GM12873 (cell line): ENCODE data around the gene MTG1.

ENCODE experiments used
- CTCF ChIP-seq: IDR thresholded peaks from 2 replicates; pipeline ENCODE4 v1.5.1; 2012; ENCODE audit warnings: low read depth, mild to moderate bottlenecking, moderate library complexity, low read length, control low read depth; ENCODE audit not compliant: insufficient read depth; ENCODE audit errors: missing control alignments

The MTG1 gene

DNA sequence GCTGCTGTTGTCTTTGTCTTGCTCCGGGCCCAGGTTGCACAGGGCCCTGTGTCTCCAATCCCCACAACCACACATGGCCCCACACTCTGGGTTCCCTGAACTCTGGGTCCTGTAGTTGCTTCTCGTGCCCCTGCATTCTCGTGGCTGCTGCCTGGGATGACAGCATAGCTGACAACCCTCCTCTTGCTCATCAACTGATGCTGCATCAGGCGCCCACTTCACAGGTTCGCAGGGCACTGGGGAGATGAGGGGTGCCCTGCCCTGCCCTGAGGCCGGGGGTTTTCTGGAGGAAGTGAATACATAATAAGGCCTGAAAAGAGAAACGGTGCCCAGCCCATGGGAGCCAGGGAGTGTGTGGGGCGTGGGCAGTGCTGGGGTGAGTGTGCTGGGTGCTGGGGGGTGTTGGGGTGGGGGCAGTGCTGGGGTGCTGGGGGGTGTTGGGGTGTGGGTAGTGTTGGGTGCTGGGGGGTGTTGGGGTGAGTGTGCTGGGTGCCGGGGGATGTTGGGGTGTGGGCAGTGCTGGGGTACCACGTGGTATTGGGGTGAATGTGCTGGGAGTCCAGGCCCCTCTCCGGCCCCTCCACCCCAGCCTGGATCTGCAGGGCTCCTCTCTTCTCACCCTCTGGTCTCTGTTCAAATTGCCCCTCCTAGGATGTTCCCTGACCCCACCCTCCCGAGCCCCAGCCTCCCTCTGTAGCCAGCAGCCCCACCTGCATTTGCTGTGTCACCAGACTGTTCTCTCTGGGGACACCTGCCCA is 2.0 kb upstream of the MTG1 start:
- no peak for TF ChIP-seq CTCF

DNA sequence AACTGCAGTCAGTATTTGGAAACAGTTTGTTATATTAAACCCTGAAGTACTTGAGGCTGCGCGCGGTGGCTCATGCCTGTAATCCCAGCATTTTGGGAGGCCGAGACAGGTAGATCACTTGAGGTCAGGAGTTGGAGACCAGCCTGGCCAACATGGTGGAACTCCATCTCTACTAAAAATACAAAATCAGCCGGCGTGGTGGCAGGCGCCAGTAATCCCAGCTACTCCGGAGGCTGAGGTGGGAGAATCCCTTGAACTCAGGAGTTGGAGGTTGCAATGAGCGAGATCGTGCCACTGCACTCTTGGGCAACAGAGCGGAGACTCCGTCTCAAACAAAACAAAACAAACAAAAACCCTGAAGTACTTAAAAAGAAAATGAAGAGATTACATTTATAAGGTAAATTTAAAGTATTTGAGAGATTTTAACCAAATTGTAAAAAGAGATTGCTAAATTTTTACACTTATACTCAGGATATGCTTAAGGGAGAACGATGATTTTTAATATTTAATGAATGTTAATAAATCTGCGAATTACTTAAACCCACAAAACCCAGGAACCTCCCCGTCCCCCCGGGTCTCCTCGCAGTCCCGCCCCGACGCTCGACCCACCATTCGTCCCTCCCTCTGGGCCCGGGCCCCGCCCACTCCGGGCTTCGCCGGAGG is 425 bp upstream of the MTG1 start:
- TF ChIP-seq CTCF: no peak

DNA sequence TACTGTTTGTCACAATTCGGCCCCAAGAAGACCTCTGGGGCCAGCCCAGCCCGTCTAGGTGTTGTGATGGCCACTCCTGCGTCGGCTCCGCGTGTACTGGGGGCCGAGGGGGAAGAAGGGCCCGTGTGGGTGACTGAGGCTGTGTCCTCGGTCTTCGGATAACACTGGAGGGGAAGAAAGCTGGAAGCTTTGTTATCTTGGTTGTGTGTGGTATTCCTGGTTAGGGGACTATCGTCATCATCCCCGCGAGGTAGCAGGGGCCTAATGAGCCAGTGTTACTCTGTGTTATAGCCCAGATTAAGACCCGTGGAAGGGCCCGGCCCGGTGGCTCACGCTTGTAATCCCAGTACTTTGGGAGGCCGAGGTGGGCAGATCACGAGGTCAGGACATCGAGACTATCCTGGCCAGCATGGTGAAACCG is 854 bp downstream of the MTG1 start:
- no peak for TF ChIP-seq CTCF

- no peak for TF ChIP-seq CTCF
These were observed 2.2 kb downstream of the MTG1 start for GRCh38 chr10:133396035-133396624.

DNA sequence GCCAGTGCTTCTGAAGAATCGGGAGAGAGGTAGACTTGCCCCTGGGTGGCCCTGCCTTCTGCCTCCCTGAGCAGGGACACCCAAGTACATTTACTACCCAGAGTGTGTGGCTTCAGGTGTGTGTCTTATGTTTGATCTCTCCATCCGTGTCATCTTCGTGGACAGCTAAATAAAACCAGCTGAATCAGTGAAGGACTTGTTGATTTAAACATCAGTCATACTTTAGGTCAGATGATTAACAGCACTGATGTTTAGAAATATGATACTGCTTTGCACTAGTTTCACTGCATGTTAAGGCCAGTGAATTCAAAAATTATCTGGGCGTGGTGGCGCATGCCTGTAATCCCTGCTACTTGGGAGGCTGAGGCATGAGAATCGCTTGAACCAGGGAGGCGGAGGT is 4.0 kb downstream of the MTG1 start:
- TF ChIP-seq CTCF: no peak

DNA sequence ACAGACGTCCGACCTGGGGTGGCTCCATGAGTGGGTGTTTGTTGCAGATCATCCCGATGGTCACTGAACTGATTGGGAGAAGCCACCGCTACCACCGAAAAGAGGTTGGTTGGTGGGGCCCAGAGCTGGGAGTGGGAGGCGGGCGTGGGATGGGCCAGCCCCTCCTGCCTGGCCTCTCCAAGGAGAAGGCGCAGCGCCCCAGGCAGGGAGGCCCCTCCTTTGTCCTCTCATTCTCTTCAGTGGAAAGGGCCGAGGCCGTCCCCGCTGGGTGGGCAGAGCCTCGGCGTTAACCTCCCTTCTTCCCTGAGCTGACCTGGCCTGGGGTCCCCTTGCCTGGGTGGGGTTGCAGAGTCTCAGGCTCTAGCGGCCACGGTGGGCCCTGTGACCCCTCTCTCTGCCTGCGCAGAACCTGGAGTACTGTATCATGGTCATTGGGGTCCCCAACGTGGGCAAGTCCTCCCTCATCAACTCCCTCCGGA is 5.2 kb downstream of the MTG1 start:
- no peak for TF ChIP-seq CTCF

GRCh38 chr10:133400624-133401424 is 6.9 kb downstream of the MTG1 start:
- no peak for TF ChIP-seq CTCF
